HG02571 (cell line): ENCODE data around the gene ALG11.

Experiments
- ATAC-seq: cut with Tn5 transposase; IDR thresholded peaks from one replicate; pipeline ENCODE4 v1.9.1; 2021; ENCODE audit warnings: mild to moderate bottlenecking, moderate library complexity; ENCODE audit not compliant: unreplicated experiment

ALG11 gene

DNA sequence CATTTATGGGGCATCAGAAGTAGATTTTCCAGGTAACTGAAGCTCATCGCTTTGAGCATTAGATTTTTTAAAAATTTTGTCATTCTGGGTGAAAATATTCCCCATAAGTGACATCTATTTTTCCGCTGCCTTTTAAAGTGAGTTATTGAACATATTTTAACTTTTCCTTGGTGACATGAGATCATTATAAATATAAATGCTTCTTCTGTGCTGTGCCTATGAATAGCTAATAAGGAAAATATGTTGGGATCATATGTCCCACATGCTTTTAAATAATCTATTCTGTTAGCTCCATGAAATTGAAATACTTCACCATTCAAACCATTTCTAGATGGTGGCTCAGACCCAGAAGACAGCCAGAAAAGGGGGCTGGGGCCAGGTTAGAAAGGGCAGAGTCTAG, 15.0 kb upstream of the ALG11 start:
- no peak for ATAC-seq

DNA sequence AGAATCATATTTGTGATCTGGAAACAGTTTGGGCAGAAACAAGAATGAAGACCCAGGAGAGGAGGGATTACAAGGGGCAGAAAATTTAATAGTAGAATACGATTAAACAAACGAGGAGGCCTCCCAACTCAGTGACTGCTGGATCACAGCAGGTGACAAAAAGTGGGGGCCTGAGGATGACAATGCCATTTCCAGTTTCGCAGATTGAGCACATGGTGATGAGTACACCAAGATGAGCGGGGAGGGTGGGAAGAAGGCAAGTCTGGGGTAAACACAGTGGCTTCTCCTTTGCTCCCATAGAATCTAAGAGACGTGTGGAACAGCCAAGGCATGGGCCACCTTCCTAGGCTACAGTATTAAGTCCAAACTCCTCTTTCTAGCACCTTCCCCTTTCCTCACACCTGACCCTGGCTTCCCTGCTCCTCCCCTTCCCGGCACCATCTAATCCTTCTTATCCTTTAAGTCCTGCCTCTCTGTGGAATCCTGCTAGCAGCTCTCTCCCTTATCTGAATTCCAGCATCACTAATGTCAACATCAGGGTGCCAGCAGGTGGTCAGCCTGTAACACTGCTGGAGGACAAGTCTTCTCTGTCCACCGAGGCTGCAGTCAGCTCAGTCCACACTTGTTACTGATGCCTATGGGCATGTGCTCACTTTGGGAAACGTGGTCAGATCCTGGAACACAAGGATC, 14.4 kb upstream of the ALG11 start:
- no peak for ATAC-seq

DNA sequence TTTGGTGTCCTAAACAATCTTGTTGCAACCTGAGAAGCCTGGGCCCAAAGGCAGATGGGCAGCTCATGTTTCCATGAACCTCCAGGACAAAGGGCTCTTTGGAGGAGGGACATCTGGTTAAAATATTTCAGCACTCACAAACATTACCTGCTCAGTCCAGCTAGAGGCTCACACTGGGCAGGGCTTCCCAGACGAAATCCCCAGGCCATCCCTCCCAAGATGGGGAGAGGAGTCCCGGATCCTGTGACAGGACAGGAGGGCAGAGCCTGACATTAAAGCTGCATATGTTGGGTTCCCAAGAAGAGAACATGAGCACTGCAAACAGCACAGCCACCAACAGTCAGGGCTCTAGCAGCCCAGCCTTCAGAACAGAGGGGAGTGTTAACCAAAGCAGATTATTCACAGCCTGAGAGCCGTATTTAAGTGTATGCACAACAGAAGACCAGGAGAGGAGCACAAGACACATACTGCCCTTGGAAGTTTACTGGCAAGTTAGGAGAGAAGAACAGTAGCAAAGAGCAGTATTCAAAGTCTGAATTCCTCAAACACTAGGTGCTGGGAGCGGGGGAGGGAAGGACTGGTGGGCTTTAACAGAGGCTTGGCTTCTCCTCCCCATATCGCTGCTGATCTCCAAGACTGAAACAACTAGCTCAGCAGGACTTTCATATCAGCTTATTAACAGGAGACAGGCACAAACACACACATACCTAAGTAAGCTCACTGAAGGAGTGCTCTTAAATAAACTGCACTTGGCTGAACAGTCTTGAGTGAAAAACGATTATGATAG, 13.3 kb upstream of the ALG11 start:
- no peak for ATAC-seq

DNA sequence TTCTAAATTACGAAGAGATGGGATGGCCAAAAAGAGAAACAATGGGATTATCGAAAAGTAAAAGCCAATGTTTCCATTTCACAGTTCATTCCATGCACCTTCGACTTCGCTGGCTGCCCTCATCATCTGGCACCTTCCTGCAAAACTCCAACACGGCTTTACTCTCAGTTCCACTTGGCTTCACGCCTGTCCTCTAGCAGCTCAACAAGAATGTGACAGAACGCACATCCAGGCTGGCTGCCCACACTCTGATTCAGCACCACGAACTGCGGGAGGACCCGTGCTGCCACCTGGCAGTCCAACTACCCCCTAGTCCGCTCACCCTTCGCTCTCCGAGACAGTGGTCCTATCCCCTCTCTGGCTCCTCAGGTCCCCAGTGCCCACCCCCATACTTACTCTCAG, 12.7 kb upstream of the ALG11 start:
- ATAC-seq: no peak

DNA sequence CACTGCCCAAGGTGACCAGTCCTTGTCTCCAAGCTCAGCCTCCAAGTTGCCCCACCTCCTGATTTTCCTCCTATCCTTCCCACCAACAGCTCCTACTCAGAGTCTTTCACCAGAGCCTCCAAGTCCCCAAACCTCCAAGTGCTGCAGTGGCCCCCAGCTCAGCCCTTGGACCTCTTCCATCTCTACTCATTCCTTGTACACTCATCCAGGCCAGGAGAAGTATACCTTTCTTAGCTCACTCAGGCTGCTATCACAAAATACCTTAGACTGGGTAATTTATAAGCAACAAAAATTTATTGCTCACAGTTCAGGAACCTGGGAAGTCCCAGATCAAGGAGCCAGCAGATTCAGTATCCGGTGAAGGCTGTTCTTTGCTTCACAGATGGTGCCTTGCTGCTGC, 12.3 kb upstream of the ALG11 start:
- no peak for ATAC-seq

GRCh38 chr13:52001120-52001731, 11.0 kb upstream of the ALG11 start:
- peak; percentile 81 for ATAC-seq

DNA sequence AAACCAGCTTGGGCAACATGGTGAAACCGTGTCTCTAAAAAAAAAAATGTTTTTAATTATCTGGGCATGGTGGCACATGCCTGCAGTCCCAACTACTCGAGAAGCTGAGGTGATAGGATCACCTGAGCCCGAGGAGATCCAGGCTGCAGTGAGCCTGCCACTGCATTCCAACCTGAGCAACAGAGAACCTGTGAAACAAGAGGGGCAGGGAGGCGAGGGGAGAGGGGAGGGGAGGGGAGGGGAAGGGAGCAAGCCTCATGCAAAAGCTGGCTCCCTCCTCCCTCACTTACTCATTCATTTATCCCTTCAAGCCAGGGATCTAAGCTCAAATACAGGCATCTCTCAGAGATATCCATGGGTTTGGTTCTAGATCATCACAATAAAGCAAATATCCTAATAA, 9.8 kb upstream of the ALG11 start:
- no peak for ATAC-seq

DNA sequence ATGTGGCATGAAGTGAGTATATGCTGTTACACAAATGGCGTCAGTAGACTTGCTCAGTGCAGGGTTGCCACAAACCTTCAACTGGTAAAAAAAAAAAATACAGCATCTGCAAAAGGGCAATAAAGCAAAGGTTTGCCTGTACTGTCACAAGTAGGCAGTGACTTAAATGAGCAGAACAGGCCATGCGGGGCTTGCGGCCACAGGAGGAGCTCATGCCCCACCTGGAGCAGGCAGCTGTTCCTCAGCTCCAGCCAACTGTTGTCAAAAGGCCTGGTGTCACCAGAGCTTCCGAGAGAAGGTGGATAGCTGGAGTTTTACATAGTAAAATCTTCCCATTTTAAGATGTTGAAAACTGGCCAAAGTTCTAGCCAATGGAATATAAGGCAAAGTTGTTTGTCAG, 8.7 kb upstream of the ALG11 start:
- ATAC-seq: no peak

GRCh38 chr13:52004511-52005170, 7.6 kb upstream of the ALG11 start:
- ATAC-seq: no peak

DNA sequence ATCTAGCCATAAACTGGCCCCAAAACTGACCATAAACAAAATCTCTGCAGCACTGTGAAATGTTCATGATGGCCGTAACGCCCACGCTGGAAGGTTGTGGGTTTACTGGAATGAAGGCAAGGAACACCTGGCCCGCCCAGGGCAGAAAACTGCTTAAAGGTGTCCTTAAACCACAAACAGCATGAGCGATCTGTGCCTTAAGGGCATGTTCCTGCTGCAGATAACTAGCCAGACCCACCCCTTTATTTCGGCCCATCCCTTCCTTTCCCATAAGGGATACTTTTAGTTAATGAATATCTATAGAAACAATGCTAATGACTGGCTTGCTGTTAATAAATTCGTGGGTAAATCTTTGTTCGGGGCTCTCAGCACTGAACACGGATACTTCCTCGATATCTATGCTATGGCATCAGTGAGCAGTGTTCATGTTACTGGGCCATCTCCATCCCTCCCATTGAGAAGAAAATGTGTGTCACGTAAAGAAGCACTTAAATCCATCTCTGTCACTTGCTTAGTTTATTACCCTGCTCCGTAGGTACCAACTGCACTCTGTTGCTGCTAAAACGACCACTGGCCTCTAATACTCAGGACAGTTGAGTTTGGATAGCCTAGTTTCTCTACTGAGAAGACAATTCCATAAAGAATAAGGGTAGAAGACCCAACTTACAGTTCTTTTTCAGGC, 6.2 kb upstream of the ALG11 start:
- ATAC-seq: no peak

- no peak for ATAC-seq
Measured at GRCh38 chr13:52006523-52007245, 5.5 kb upstream of the ALG11 start.

GRCh38 chr13:52009946-52010345, 2.3 kb upstream of the ALG11 start:
- no peak for ATAC-seq

- no peak for ATAC-seq
Measured at GRCh38 chr13:52010890-52011631, 1.1 kb upstream of the ALG11 start, which contains the start of gene ATP7B. TSS of gene ATP7B (minus strand) at chr13:52011450. CDS start at chr13:52011337, 113 bp downstream.

DNA sequence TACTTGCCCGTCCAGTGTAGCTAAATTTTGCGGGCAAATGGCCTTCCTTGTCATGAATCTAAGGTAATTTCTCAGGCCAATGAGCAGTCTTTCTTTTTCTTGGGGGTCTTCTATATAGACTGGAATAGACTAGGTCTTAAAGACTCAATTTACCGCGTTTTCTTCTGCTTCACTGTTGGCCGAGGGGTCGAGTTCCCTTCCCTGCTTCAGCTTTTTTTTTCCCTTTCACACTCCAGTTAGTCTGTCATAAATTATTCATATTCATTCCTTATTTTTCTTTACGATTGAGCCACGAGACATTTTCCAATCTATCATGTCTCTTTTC, 276 bp downstream of the ALG11 start:
- ATAC-seq: no peak

DNA sequence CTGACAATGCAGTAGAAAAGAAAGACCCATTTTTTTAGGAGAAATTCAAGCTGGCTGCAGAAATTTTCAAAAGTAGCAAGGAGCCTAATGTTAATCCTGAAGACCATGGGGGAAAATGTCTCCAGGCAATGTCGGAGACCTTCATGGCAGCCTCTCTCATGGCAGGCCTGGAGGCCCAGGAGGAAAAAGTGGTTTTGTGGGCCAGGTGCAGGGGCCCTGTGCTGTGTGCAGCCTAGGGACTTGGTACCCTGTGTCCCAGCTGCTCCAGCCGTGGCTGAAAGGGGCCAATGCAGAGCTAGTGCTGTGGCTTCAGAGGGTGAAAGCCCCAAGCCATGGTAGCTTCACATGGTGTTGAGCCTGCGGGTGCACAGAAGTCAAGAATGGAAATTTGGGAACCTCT, 4.1 kb downstream of the ALG11 start:
- ATAC-seq: no peak

DNA sequence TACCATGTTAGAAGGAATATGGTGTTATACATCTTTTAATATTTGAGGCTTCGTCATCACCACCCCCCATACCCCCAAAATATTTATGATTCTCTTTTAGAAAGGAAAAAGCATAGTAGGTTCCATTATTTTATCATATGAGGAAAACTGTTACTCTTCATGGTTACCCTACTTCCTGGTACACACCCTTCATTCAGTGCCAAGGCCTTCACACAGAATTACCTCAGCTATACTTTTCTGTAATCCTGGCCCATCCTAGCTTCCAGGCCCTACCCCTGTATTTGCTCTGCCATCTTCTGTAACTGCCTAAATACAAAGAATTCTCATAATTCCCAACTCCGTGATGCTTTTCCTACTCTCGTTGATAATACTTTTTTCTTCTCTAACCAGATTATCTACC, 8.0 kb downstream of the ALG11 start:
- ATAC-seq: no peak

GRCh38 chr13:52022356-52022755, 10.2 kb downstream of the ALG11 start:
- ATAC-seq: no peak

- no peak for ATAC-seq
Measured at GRCh38 chr13:52024481-52024880, 12.3 kb downstream of the ALG11 start, which contains the start of gene UTP14C. TSS of gene UTP14C (plus strand) at chr13:52024691. CDS start at chr13:52028805, 4,114 bp downstream.

DNA sequence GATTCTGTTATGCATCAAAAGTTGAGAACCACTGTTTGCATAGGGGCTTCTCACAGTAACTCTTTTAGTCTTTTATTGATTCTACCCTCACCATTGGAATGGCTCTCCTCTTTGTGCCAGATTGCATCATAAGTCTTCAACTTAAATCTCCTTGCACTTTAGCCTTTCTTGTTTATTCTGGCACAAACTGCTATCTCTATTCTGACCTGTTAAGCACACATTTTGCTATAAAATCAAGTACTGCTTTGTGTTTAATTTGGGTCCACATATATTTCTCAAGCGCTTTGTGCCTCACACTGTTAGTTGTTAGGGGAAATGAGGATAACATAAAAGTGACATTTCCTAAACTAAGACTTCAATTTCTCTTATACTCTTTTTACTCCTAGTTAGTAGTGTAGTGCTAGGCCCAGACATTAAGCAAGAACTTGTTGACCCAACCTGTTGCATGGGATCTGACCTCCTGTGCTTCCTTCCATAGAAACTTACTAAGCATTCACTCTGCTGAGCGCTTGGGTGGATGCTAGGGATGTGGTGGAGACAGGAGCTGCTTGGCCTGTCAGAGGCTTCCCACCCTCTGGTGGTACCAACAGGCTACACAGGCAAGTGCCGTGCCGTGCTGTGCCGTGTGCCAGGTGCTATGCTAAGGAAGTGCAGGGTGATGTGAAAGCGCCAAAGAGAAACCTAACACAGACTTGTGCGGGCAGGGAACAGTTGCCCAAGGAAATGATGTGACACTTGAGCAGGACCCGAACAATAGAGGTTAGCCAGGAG, 13.5 kb downstream of the ALG11 start:
- no peak for ATAC-seq
